Activated CD4-positive, alpha-beta T cell treated with anti-CD3 and anti-CD28 coated beads, Interleukin-2, Interleukin-4, amounts not matched to agents 100 ng/mL and 50 ng/mL, durations not matched to agents 16 hours and 8 hours (primary cell): Measurements from ENCODE around the gene TMED6.
"Not testable (repeated sequence)": the region's sequence is repeated elsewhere in the genome, so short reads cannot be mapped to it uniquely, and the experiment has no call there.

ENCODE experiments used
- DNase-seq: peaks from one replicate; pipeline ENCODE4 v3.0.0-alpha.2; 2020; ENCODE audit warnings: low spot score

TMED6 gene

DNA sequence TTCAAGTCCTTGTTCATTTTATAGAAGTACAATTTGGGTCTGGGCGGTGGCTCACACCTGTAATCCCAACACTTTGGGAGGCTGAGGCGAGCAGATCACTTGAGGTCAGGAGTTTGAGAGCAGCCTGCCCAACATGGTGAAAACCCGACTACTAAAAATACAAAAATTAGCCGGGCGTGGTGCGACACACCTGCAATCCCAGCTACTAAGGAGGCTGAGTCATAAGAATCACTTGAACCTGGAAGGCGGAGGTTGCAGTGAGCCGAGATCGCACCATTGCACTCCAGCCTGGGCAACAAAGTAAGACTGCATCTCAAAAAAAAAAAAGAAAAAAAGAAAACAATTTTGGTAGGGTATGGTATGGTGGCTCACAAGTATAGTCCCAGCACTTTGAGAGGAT, 8.5 kb upstream of the TMED6 start:
- DNase-seq, result not testable (repeated sequence)

DNA sequence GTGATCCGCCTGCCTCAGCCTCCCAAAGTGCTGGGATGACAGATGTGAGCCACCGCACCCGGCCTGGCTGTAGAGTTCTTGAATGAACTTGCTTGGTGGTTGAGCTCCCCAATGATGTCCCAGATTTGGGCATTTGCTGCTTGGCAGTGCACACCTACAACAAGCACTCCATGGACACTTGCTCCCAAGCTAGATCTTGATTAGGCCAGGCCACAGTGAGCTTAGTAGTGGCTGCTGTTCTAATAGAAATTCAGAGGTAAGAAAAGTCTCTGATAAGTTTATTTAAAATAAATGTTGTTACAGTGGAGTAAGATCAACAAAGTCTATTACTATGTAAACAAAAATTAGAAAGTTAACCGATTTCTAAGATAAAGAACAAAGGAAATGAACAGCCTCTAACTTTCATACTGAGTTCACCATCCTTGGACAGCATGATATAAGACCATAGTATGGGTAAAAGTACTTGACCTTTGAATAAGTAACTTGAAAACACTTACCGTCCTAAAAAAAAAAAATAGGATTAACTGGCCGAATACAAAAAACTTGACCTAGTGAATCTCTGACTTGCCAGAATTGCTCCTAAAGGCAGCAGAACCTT, 951 bp downstream of the TMED6 start:
- no peak for DNase-seq

DNA sequence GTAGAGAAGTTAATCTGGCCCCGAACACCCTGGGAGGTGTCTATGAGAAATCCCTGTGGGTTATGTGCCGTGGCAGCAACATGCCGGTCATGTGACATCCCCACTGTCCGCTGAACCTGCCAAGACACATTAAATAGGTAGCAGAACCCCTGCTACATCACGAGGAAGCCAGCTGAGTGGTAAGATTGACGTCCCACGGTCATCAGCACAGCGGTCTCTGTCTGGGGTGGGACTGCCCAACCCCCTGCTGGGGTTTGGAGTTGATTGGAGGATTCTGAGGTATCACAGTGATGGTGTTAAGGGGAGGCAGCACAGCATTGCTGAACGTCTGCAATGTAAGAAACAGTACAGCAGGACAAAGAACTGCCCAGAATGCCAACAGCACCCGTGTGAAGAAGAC, 2.0 kb downstream of the TMED6 start:
- no peak for DNase-seq

DNA sequence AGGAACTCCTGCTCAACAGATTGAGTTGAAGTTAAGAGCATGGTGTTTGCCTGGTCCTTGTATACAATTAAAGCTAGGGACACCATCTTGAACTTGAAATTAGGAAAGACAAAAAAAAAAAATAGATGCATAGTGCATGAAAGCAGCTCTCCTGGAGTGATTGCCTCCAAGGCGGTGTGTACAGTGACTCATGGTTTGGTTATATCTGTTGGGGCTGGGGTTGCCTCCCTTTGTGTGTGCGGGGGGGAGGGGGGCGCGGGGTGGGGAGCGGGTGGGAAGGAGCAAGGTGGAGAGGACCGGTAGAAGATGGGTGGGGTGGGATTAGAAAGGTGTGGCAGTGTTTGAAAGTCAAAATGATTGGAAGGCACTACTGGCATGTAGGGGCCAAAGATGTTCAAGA, 3.4 kb downstream of the TMED6 start:
- DNase-seq, result no peak

DNA sequence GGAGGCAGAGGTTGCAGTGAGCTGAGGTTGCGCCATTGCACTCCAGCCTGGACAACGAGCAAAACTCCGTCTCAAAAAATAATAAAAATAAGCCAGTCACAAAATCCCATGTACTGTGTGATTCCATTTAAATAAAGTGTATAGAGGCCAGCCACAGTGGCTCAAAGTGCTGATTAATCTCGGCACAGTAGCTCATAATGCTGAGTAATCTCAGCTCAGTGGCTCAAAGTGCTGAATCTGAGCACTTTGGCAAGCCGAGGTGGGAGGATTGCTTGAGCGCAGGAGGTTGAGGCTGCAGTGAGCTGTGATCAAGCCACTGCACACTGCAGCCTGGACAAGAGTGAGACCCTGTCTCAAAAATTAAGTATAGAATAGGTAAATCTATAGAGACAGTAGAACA, 4.9 kb downstream of the TMED6 start:
- peak; percentile 19 for DNase-seq

DNA sequence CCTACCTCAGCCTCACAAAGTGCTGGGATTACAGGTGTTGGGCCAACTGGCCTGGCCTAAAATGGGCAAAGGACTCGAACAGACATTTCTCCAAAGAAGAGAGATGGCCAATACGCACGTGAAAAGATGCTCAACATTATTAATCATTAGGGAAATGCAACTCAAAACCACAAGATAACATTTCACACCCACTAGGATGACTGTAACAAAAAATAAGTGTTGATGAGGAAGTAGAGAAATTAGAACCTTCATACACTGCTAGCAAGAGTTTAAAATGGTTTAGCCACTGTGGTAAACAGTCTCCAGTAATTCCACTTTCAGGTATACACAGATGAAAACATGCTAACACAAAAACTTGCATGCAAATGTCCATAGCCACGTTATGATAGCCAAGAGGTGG, 5.7 kb downstream of the TMED6 start:
- peak; percentile 25 for DNase-seq

DNA sequence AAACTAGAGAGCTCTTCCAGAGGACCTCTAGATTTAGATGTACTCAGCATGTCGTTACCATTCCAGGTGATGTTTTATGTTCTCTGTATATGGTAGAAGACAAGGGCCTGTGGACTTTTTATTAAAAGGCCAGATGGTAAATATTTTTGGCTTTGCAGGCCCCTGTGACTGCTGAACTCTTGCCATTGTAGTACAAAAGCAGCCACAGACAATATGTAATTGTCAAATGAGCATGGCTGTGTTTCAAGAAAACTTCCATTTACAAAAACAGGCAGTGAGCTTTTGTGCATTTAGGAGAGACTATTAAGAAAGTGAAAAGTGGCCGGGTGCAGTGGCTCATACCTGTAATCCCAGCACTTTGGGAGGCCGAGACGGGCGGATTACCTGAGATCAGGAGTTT, 7.4 kb downstream of the TMED6 start:
- DNase-seq, result no peak

DNA sequence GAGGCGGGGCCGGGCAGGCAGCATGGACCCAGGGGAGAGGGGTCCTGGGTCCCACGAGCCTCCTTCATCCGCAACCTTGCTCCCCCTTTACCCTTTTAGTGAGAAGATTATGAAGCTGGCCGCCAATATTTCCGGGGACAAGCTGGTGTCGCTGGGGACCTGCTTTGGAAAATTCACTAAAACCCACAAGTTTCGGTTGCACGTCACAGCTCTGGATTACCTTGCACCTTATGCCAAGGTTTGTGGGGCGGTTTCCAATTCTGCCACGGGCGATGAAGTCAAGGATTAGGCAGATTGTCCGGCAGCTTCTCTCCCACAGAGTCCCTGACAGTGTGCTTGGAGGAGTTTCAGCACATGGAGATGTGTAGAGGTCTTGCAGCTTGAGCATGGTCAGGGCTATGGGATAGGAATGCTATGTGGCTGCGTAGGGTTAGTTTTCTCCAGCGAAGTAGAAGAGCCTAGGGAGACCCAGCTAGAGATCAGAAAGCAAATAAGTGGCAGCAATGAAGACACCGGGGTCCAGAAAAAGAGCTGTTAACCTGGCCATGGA, 11.4 kb downstream of the TMED6 start:
- DNase-seq, result peak; percentile 13

DNA sequence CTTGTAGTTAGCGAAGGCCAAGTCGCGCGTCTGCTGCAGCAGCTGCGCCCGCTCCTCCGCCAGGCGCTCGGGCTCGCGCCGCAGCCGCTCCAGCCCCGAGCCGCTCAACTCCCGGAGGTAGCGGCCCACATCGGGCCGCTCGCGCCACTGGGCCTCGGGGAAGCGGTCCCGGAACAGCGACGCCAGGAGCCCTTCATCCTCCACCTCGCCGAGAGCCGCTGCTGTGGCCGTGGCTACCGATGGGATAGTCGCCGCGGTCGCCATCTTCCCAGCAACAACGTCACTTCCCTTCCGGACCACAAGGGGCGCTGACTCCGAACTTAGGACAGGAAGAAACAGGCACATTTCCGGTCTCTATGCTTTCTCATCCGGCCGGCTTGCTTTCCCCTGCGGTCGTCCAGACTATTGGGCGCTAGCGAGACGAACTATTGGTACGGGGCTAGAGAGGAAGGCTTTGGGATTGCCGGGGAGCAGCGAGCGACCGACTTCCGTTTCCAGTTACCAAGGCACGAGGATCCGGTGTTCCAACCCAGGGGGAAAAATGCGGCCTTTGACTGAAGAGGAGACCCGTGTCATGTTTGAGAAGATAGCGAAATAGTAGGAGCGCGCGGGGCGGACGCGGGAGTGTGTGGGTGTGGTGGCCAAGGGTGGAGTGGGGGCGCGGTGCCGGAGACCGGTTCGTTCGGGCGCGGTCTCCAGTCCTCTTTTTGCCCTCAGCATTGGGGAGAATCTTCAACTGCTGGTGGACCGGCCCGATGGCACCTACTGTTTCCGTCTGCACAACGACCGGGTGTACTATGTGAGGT, 12.1 kb downstream of the TMED6 start, which contains the start of the genes COG8 and NIP7:
Gene COG8 (minus strand): TSS at position 276 of the 806 bp plus-strand sequence. CDS start 12 bp downstream, at position 264.
Gene NIP7 (plus strand): TSS at position 484 of the 806 bp plus-strand sequence. CDS start 58 bp downstream, at position 542.
- DNase-seq, result peak; percentile 97

DNA sequence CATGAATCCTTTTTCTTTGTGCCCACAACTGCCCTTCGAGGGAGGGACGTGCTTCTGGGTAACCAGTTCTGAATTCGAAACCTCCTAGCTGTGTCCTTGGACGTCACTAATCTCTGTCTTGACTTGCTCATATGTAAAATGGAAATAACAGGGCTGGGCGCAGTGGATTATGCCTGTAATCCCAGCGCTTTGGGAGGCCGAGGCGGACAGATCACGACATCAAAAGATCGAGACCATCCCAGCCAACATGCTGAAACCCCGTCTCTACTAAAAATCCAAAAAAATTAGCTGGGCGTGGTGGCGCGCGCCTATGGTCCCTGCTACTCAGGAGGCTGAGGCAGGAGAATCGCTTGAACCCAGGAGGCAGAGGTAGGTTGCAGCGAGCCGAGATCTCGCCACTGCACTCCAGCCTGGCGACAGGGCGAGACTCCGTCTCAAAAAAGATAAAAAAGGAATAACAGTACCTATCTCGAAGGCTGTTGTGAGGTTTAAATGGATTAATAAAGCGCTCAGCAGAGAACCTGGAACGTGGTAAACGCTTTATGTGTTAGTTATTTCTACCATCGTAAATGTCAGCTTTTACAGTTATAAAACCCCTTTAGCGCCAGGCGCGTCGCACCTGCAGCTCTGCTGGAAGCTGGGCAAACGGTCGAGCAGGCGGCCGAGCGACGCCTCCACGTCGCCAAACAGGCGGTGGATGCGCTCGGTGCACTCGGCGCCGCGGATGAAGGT, 12.9 kb downstream of the TMED6 start:
- DNase-seq, result peak; percentile 65

DNA sequence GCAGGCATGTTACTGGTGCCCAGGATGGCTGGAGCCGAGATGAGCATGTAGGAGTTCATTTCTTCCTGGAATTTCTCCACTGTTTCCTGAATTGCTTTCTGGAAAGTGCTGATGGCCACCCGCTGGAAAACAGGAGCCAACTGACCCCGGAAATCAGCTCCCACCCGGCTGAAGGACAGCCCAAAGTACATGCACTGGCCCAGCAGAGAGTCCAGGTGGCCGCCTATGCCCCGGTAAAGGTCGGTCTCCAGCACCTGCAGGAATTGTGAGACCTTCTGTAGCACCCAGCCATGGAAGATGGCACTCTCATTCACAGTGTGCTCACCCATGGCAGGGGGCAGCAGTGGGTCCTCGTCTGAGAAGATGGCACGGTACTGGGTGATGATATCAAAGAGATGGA, 16.9 kb downstream of the TMED6 start:
- no peak for DNase-seq

DNA sequence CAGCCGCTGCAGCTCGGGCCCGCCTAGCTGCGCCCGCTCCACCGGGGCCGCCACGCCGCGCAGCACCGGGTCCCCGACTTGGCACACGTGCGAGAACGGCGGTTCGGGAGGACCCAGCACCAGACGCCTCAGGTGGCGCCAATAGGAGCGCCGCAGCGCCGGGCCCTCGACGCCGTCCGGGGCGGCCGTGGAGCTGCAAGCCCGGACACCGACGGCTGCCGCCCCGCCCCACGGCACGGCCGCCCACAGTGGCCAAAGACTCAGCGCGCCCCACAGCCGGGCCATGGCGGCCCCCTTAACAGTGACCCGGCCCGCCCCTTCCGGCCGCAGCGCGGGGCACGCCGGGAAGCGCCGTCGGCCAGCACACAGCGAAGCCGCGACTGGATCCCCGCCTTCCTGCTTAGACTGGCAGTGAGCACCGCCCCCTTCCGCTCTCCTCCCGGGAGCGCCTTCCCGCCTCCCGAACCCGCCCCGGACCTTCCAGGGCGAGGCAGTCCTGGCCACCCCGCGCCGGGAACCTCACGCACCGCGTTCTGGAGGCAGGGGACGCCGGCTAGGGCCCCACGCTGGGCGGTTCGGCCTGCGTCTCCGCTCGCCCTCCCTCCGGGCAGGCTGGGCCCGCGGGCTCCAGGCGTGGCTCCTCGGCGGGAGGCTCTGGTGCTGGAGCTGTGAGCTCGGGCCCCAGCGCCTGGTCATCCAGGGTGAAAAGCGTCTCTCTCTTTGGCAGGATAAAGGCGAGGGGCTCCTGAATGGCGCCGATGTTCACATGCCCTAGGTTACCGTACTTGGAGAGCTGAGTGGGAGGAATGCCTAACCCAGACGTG, 21.1 kb downstream of the TMED6 start, which contains the start of gene PDF:
Gene PDF (minus strand): TSS at position 303 of the 824 bp plus-strand sequence. CDS start 18 bp downstream, at position 285.
- peak; percentile 89 for DNase-seq

DNA sequence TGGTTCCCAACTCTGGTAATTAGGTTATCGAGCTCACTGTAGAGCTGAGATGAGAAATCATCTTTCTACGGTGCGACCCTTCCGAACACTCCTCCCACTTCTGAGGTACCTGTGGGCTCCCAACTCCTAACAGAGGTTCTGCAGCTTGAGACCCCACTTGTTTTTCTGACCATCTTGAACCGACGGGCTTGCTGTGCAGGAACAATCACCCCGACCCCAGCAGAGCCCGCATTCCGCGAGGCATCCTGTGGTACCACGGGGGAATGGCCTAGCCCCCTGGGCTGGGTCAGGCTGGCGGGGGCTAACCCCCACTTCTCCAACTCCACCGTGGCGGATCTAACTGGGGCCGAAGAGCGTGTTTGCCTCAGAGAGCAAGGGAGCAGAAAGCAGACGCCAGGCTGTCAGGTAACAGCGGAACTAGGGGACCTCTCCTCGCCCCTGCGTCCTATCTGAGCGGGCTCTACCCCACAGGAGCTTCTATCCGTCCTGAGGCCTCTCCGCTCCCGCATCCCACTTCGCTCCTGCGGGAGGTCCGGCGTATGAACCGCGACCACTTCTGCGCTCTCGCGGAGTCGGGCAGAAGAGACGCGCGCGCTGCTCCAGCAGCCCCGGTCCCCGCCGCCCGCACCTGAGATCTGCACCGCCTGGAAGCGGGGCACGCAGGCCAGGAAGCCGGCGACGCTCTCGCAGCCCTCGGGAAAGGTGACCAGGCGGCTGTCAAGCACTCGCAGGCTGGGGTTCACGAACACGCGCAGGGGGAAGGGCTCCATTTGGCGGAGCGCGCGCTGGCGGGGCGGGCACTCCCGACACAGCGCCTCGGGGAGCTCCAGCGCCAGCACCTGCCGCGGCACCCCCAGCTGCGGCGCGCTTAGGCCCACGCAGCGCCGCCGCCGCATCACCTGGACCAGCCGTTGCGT, 22.0 kb downstream of the TMED6 start:
- DNase-seq, result peak; percentile 17

DNA sequence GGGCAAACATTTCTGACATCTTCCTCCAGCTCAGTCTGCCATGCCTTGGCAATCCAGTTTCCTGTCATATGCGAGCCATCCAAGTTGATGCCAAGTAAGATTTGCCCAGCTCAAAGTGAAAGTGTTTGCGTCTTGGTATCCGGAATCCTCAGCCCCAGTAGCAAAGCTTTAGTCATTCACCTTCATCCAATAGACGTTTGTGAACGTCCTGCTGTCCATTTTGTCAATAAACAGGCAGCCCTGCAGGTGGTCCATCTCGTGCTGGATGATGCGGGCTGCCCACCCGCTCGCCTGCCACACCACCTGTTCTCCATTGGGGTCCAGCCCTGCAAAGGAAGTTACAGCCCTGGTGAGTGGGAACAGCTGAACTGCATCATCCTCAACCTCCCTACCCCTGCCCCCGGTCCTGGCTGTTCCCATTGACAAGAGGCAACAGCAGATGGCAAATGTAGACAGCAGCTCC, 22.7 kb downstream of the TMED6 start:
- peak; percentile 60 for DNase-seq

DNA sequence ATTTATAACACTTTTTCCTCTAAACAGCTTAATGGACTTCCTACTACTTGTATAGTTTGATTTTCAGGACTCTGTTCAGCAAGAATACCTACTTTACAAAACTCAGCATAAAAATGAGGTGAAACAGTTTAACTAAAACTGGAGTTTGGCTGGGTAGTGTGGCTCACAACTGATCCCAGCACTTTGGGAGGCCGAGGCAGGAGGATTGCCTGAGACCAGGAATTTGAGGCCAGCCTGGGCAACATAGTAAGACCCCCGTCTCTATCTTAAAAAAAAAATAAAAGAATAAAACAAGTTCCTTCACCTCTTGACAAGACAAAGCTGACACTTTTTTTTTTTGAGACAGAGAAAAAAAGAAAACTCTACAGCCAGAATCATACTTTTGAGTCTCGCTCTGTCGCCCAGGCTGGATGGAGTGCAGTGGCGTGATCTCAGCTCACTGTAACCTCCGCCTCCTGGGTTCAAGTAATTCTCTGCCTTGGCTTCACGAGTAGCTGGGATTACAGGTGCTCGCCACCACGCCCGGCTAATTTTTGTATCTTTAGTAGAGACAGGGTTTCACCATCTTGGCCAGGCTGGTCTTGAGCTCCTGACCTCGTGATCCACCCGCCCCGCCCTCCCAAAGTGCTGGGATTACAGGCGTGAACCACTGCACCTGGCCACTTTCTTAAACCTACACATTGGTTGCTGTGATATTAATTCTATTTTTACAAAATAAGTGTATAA, 23.8 kb downstream of the TMED6 start:
- no peak for DNase-seq

DNA sequence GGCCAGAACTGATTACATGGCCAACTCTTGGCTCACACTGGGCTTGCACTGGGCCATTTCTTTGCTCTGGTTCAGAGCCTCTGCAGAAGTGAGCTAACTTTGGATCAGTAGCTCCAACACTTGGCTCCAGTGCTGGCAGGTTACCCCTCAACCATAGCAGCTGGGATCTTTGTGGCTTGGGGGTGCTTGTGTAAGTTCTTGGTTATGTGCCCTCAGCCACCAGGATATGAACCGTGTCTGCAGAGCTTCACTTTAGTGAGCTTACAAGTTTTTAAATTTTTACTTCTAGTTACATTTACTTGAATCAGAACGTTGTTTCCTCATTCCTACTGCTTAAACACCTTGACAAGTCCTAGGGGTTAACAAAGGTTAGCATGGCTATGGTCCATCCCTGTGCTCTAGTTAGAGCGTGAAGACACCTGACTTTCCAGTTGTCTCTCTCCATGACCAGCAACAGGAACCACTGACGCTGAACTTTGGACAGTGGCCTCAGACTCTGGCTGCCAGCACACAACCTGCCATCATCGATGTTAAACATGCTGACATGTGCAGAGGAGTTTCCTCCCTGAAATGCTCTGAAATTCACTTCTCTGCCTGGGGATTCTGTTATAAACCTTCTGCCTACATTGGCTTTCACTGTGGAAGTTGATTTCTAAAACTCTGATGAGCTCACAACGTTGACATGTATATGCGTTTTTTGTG, 25.3 kb downstream of the TMED6 start:
- no peak for DNase-seq

DNA sequence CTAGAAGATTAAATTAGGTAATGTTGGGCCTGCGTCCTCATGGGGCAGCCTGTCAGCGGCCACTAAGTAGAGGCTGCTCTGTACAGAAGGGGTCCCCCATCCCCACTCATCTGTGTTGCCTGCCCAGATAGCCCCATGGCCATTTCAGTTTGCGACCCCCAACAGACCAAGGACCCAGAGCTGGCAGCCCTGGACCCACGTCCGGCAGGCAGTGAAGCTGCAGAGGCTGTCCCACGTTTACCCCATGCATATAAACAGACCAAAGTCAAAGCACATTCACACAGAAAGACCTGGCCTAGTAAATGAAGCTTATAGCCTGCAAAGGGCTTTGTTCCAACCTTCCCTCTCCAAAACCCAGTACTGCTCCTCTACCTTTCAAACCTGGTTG, 25.8 kb downstream of the TMED6 start:
- no peak for DNase-seq

DNA sequence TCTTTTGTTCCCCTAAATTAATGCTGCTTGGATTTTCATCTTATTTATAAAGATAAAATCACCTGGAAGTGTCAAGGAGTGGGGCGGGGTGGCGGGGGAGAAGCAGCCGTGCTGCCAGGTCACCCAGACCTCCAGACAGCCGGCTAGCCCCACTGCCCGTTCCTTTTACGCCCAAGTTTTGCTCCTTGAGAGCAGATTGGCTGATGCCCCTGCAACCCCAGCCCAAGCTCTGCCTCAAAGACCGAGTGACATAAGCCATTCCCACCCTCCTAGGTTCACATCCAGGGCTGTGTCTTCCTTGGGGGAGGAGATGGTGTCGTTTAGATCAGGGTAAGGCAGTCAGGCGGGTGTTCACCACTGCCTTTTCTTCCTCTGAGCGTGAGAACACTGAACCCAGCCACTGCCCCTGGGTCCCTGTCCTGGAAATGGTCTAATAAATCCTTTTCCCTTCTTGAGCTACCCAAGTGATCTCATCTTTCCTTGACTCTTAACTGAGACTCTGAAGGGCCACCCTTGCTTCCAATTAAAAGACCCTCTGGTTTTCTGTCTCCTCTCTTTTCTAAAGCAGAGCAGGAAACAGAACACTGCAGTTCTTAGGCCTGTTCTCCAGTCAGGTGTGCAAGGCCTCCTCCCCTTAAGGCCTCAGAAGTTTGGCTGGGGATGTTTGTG, 26.9 kb downstream of the TMED6 start:
- DNase-seq, result no peak
